HepG2 (cell line): Measurements from ENCODE around the gene PFN2. TPM values are rescaled to one million over a fixed set of nuclear protein-coding genes. Genes with fewer than 3 reads are reported as not detected.
A peak's percentile ranks its signal among the peaks of the same experiment; 100 is the strongest.

Experiments used
- AGO1 ChIP-seq: fragments of 200-400 bp; formaldehyde crosslinking; IDR thresholded peaks from 2 replicates; pipeline ENCODE4 v1.6.1; 2017; ENCODE audit warnings: mild to moderate bottlenecking, low read depth, low read length, moderate library complexity; ENCODE audit not compliant: poor library complexity, severe bottlenecking
- ARID5B ChIP-seq: IDR thresholded peaks from 2 replicates; pipeline ENCODE4 v1.4.0; 2020; ENCODE audit warnings: mild to moderate bottlenecking, missing genetic modification reagents
- ATF7 ChIP-seq, 2 experiments: fragments of 450-650 bp in 1 of 2; sonication (generic) in 1 of 2; formaldehyde crosslinking in 1 of 2; IDR thresholded peaks; 2 replicates each; pipeline versions ENCODE4 v1.4.0 to v1.6.1; 2016 to 2020; ENCODE audit warnings: antibody characterized with exemption in 1 of 2, mild to moderate bottlenecking in 1 of 2, missing genetic modification reagents in 1 of 2
- JUND ChIP-seq: sonication (generic); formaldehyde crosslinking; IDR thresholded peaks from 2 replicates; pipeline ENCODE4 v1.8.0; 2022; ENCODE audit warnings: mild to moderate bottlenecking, missing genetic modification reagents
- NCOA5 ChIP-seq: sonication (generic); formaldehyde crosslinking; IDR thresholded peaks from 2 replicates; pipeline ENCODE4 v1.4.0; 2020; ENCODE audit warnings: missing genetic modification reagents
- NFATC3 ChIP-seq: sonication (generic); formaldehyde crosslinking; IDR thresholded peaks from 2 replicates; pipeline ENCODE4 v1.5.1; 2020; ENCODE audit warnings: mild to moderate bottlenecking, missing genetic modification reagents
- PATZ1 ChIP-seq: sonication (generic); formaldehyde crosslinking; IDR thresholded peaks from 2 replicates; pipeline ENCODE4 v1.4.0; 2020; ENCODE audit warnings: missing genetic modification reagents
- SATB2 ChIP-seq: sonication (generic); formaldehyde crosslinking; IDR thresholded peaks from 2 replicates; pipeline ENCODE4 v1.5.0; 2020; ENCODE audit warnings: missing genetic modification reagents
- TCF7 ChIP-seq: sonication (generic); IDR thresholded peaks from 2 replicates; pipeline ENCODE4 v1.6.1; 2016; ENCODE audit warnings: antibody characterized with exemption, low read depth
- YY1 ChIP-seq: IDR thresholded peaks from 2 replicates; pipeline ENCODE4 v1.6.1; 2011; ENCODE audit warnings: low read length, low read depth, moderate library complexity, mild to moderate bottlenecking; ENCODE audit not compliant: insufficient read depth, insufficient replicate concordance
- ZFP82 ChIP-seq: sonication (generic); formaldehyde crosslinking; IDR thresholded peaks from 2 replicates; pipeline ENCODE4 v1.5.1; 2020; ENCODE audit warnings: mild to moderate bottlenecking, missing genetic modification reagents, borderline replicate concordance
- ZFY ChIP-seq: sonication (generic); formaldehyde crosslinking; IDR thresholded peaks from 2 replicates; pipeline ENCODE4 v1.4.0; 2020; ENCODE audit warnings: missing genetic modification reagents
- ZKSCAN8 ChIP-seq: IDR thresholded peaks from 2 replicates; pipeline ENCODE4 v1.6.1; 2016; ENCODE audit warnings: borderline replicate concordance, missing genetic modification reagents, missing compliant biosample characterization
- ZNF207 ChIP-seq: fragments of 450-650 bp; IDR thresholded peaks from 2 replicates; pipeline ENCODE4 v1.6.1; 2016; ENCODE audit warnings: antibody characterized with exemption, borderline replicate concordance
- ZNF264 ChIP-seq: sonication (generic); formaldehyde crosslinking; IDR thresholded peaks from 2 replicates; pipeline ENCODE4 v1.4.0; 2020; ENCODE audit warnings: missing genetic modification reagents
- ZNF431 ChIP-seq: sonication (generic); formaldehyde crosslinking; IDR thresholded peaks from 2 replicates; pipeline ENCODE4 v1.9.0; 2022; ENCODE audit warnings: missing genetic modification reagents, low read depth, mild to moderate bottlenecking, borderline replicate concordance
- ZNF501 ChIP-seq: sonication (generic); formaldehyde crosslinking; IDR thresholded peaks from 2 replicates; pipeline ENCODE4 v1.5.1; 2020; ENCODE audit warnings: mild to moderate bottlenecking, moderate library complexity, missing genetic modification reagents
- ZNF512B ChIP-seq: sonication (generic); formaldehyde crosslinking; IDR thresholded peaks from 2 replicates; pipeline ENCODE4 v1.5.1; 2020; ENCODE audit warnings: missing genetic modification reagents, mild to moderate bottlenecking, borderline replicate concordance
- ZNF598 ChIP-seq: sonication (generic); formaldehyde crosslinking; IDR thresholded peaks from 2 replicates; pipeline ENCODE4 v1.5.1; 2020; ENCODE audit warnings: mild to moderate bottlenecking, missing genetic modification reagents, borderline replicate concordance
- ZNF713 ChIP-seq: sonication (generic); formaldehyde crosslinking; IDR thresholded peaks from 2 replicates; pipeline ENCODE4 v1.4.0; 2020; ENCODE audit warnings: mild to moderate bottlenecking, missing genetic modification reagents
- ZSCAN9 ChIP-seq: IDR thresholded peaks from 2 replicates; pipeline ENCODE4 v1.6.1; 2016; ENCODE audit warnings: borderline replicate concordance
- polyA plus RNA-seq, 8 experiments: library from polyadenylated mRNA; depleted of rRNA in 3 of 8; stranded (reverse) in 7 of 8; unstranded in 1 of 8; fragments of >200 nt; fragmentation: Illumina TruSeq in 4 of 8; extraction: Trizol in 4 of 8; gene quantifications; 2 replicates each; pipeline versions ENCODE4 v1.2.1 to v1.2.3, GENCODE V29; 2011 to 2016; ENCODE audit warnings: low read depth in 4 of 8, missing spikeins in 1 of 8, mixed read lengths in 1 of 8; ENCODE audit not compliant: insufficient read depth in 1 of 8
- total RNA-seq, 5 experiments: library from RNA; depleted of rRNA; stranded (reverse); fragments of >200 nt; fragmentation: Illumina TruSeq; extraction: Trizol; gene quantifications; 2 replicates each; pipeline ENCODE4 v1.2.3, GENCODE V29; 2016; ENCODE audit warnings: low read depth in 1 of 5

The PFN2 gene
- total and polyA plus RNA-seq, 2 of the 13 experiments (the other 11 are each of a cell fraction or from before 2014, with no cell fraction given): 57.3 to 150 TPM

GRCh38 chr3:149970716-149971402 is at the start of gene PFN2 (continued):
- TF ChIP-seq ZNF713: peak; percentile 82; the same call in 1 of the 2 replicates
- no peak; the same call in 1 of the 2 replicates for TF ChIP-seq ZSCAN9 (CRISPR knock-in tag)
- TF ChIP-seq PATZ1 (CRISPR knock-in tag): peak; percentile 83
- TF ChIP-seq NCOA5 (CRISPR knock-in tag): no peak
- no peak for TF ChIP-seq ZKSCAN8 (CRISPR knock-in tag)
- peak; percentile 68; the same call in 1 of the 2 replicates for TF ChIP-seq SATB2 (CRISPR knock-in tag)
- TF ChIP-seq ARID5B: no peak; the same call in 1 of the 2 replicates
- TF ChIP-seq ZFY (CRISPR knock-in tag): peak; percentile 65
- TF ChIP-seq ZNF207: no peak
- TF ChIP-seq ZNF264 (CRISPR knock-in tag): 0 out of 2 replicates have a peak, but pooled peaks have one; percentile 7
- TF ChIP-seq ZNF512B (CRISPR knock-in tag): no peak
- no peak for TF ChIP-seq AGO1
- no peak for TF ChIP-seq ZNF598 (CRISPR knock-in tag)
- TF ChIP-seq ZFP82 (CRISPR knock-in tag): peak; percentile 85
- no peak for TF ChIP-seq NFATC3
- TF ChIP-seq YY1: peak; percentile 89
- TF ChIP-seq JUND (CRISPR knock-in tag): no peak; the same call in 1 of the 2 replicates
- TF ChIP-seq ZNF501: peak; percentile 93; the same call in 1 of the 2 replicates
- peak; percentile 88; the same call in 1 of the 2 replicates for TF ChIP-seq ZNF431 (CRISPR knock-in tag)
- TF ChIP-seq TCF7: no peak
- TF ChIP-seq ATF7 (IDR thresholded peaks at IDR 0.05): no peak
- TF ChIP-seq ATF7 (CRISPR knock-in tag; IDR thresholded peaks at IDR 0.05): peak; percentile 22; the same call in 1 of the 2 replicates
